WTC11 (cell line): ENCODE measurements around the gene MDGA2. TPM values are rescaled to one million over a fixed set of nuclear protein-coding genes. Genes with fewer than 3 reads are reported as not detected.

Experiments used
- ATAC-seq: fragments of 200-7000 bp; cut with Tn5 transposase; 2 replicates; pipeline ENCODE4 v1.10.0; 2021; ENCODE audit warnings: mild to moderate bottlenecking, moderate library complexity
- CTCF ChIA-PET: fragments of 300-600 bp; sonication (Branson Sonifier 250); formaldehyde crosslinking; loops from one replicate; lab custom pipeline; 2021; ENCODE audit warnings: antibody characterized with exemption; lab: Charles Lee
- POLR2A ChIA-PET: fragments of 350-600 bp; sonication (Branson Sonifier 250); formaldehyde crosslinking; loops from one replicate; lab custom pipeline; 2021; ENCODE audit warnings: antibody characterized with exemption; lab: Charles Lee
- DNase-seq: peaks from one replicate; pipeline ENCODE4 v3.0.0; 2021; ENCODE audit warnings: low spot score
- H3K27ac Mint-ChIP-seq: 2 replicates; pipeline ENCODE4 v1.8.0; 2021; ENCODE audit warnings: mixed read lengths
- H3K27me3 Mint-ChIP-seq: 2 replicates; pipeline ENCODE4 v1.8.0; 2021; ENCODE audit warnings: low read depth, mild to moderate bottlenecking, moderate library complexity, mixed read lengths
- H3K36me3 Mint-ChIP-seq: 2 replicates; pipeline ENCODE4 v1.8.0; 2021; ENCODE audit warnings: mixed read lengths
- H3K4me1 Mint-ChIP-seq: 2 replicates; pipeline ENCODE4 v1.8.0; 2022; ENCODE audit warnings: mixed read lengths
- H3K4me3 Mint-ChIP-seq: 2 replicates; pipeline ENCODE4 v1.8.0; 2021; ENCODE audit warnings: mild to moderate bottlenecking, moderate library complexity, mixed read lengths
- H3K9me3 Mint-ChIP-seq: 2 replicates; pipeline ENCODE4 v1.8.0; 2021; ENCODE audit warnings: mixed read lengths
- AFF4 ChIP-seq: sonication (generic); formaldehyde crosslinking; IDR thresholded peaks from 2 replicates; pipeline ENCODE4 v1.8.1; 2023; ENCODE audit warnings: mild to moderate bottlenecking, missing genetic modification reagents, borderline replicate concordance
- CREM ChIP-seq: sonication (generic); formaldehyde crosslinking; IDR thresholded peaks from 2 replicates; pipeline ENCODE4 v1.8.1; 2022; ENCODE audit warnings: mild to moderate bottlenecking, missing genetic modification reagents, moderate library complexity
- ELF4 ChIP-seq: sonication (generic); formaldehyde crosslinking; IDR thresholded peaks from 2 replicates; pipeline ENCODE4 v1.8.1; 2022; ENCODE audit warnings: low read depth, mild to moderate bottlenecking, moderate library complexity, missing genetic modification reagents
- ETV6 ChIP-seq: sonication (generic); formaldehyde crosslinking; IDR thresholded peaks from 2 replicates; pipeline ENCODE4 v1.8.1; 2022; ENCODE audit warnings: mild to moderate bottlenecking, missing genetic modification reagents
- FOXP1 ChIP-seq: sonication (generic); formaldehyde crosslinking; IDR thresholded peaks from 2 replicates; pipeline ENCODE4 v1.8.0; 2022; ENCODE audit warnings: missing genetic modification reagents, mild to moderate bottlenecking, moderate library complexity, borderline replicate concordance
- GTF2I ChIP-seq: fragments of 250-450 bp; sonication (Bioruptor Pico); conservative IDR thresholded peaks from 2 replicates; pipeline ENCODE4 v1.4.0; 2021; ENCODE audit warnings: mild to moderate bottlenecking
- SMAD3 ChIP-seq: sonication (generic); formaldehyde crosslinking; IDR thresholded peaks from 2 replicates; pipeline ENCODE4 v1.8.0; 2022; ENCODE audit warnings: missing genetic modification reagents, mild to moderate bottlenecking, borderline replicate concordance
- SMAD4 ChIP-seq: sonication (generic); formaldehyde crosslinking; IDR thresholded peaks from 2 replicates; pipeline ENCODE4 v1.8.0; 2022; ENCODE audit warnings: mild to moderate bottlenecking, missing genetic modification reagents
- SP1 ChIP-seq: sonication (generic); formaldehyde crosslinking; conservative IDR thresholded peaks from 2 replicates; pipeline ENCODE4 v1.8.1; 2022; ENCODE audit warnings: missing genetic modification reagents
- TEAD1 ChIP-seq: sonication (generic); formaldehyde crosslinking; IDR thresholded peaks from 2 replicates; pipeline ENCODE4 v1.8.0; 2022; ENCODE audit warnings: mild to moderate bottlenecking, missing genetic modification reagents
- ZNF317 ChIP-seq: sonication (generic); formaldehyde crosslinking; IDR thresholded peaks from 2 replicates; pipeline ENCODE4 v1.8.1; 2023; ENCODE audit warnings: low read depth, mild to moderate bottlenecking, moderate library complexity, missing genetic modification reagents, borderline replicate concordance
- ZNF396 ChIP-seq: fragments of 250-450 bp; sonication (Bioruptor Pico); IDR thresholded peaks from 2 replicates; pipeline ENCODE4 v1.8.0; 2021; ENCODE audit warnings: mild to moderate bottlenecking, moderate library complexity, borderline replicate concordance
- ZNF416 ChIP-seq: fragments of 250-450 bp; sonication (Bioruptor Pico); IDR thresholded peaks from 2 replicates; pipeline ENCODE4 v1.9.0; 2021; ENCODE audit warnings: mild to moderate bottlenecking, inconsistent platforms
- total RNA-seq: library from RNA; stranded (reverse); gene quantifications from 3 replicates; pipeline ENCODE4 v1.2.3, GENCODE V29; 2021
- TF ChIP-seq, protein P1 (sequence below): fragments of 250-450 bp; sonication (Bioruptor Pico); IDR thresholded peaks from 2 replicates; pipeline ENCODE4 v1.9.0; 2021; ENCODE audit warnings: moderate library complexity, mild to moderate bottlenecking, inconsistent platforms, borderline replicate concordance
- TF ChIP-seq, protein P2 (sequence below): sonication (generic); formaldehyde crosslinking; IDR thresholded peaks from 2 replicates; pipeline ENCODE4 v1.8.1; 2022; ENCODE audit warnings: mild to moderate bottlenecking, missing genetic modification reagents, moderate library complexity, borderline replicate concordance

The MDGA2 gene
- total RNA-seq, 1 experiment from 2014 or later, result 4.9 TPM

DNA sequence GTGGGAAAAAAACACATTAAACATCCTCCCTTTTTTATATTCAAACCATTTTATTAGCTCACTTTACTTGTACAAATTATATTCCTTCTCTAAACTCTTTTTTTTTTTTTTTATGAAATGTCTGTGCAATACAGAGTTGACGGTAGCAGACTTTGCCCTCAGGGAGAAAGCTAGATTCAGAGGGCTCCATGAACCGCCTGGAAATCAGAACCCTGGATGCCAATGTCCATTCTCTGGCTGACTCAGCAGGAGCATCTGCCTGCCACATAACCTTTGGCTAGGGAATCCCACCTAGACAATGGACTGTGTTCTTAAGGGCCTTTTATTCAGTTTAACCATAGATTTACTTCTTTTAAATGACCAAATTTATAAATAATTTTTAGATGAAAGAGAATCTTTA is 467.0 kb downstream of the MDGA2 start (continued):
- no peak for TF ChIP-seq AFF4 (CRISPR knock-in tag)
- TF ChIP-seq ZNF416 (CRISPR knock-in tag), result no peak
- TF ChIP-seq, protein P1, sequence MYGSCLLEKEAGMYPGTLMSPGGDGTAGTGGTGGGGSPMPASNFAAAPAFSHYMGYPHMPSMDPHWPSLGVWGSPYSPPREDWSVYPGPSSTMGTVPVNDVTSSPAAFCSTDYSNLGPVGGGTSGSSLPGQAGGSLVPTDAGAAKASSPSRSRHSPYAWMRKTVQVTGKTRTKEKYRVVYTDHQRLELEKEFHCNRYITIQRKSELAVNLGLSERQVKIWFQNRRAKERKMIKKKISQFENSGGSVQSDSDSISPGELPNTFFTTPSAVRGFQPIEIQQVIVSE, result no peak
- TF ChIP-seq, protein P2, sequence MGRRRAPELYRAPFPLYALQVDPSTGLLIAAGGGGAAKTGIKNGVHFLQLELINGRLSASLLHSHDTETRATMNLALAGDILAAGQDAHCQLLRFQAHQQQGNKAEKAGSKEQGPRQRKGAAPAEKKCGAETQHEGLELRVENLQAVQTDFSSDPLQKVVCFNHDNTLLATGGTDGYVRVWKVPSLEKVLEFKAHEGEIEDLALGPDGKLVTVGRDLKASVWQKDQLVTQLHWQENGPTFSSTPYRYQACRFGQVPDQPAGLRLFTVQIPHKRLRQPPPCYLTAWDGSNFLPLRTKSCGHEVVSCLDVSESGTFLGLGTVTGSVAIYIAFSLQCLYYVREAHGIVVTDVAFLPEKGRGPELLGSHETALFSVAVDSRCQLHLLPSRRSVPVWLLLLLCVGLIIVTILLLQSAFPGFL (CRISPR knock-in tag), result no peak
- no peak for TF ChIP-seq ZNF396
- TF ChIP-seq ZNF317, result no peak

DNA sequence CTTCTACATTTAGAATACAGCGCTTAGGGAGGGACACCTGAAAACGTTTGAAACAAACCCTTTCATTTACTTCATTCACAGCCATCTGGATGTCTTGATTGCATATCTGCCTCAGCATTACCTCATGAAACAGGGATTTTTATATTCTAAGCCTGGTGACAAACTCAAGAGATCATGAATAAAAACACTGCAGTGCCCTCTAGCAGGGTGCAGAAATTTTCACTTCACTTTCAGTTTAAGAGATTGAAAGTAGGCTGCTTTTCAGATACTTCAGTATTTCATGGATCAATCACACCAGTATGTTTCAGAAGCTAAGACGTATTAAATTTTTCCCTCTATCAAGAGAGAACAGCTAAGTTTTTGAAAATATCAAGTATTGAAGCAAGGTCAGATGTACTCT is 467.8 kb downstream of the MDGA2 start:
- H3K27me3 Mint-ChIP-seq, result no peaks in the 10 kb centered on the region
- no peak overlapping the region for H3K27ac Mint-ChIP-seq
- H3K36me3 Mint-ChIP-seq, result peaks cover 14% of the 10 kb centered on the region; the same call in 1 of the 2 replicates
- CTCF ChIA-PET, result no interaction called here
- no peak overlapping the region for H3K4me3 Mint-ChIP-seq
- H3K9me3 Mint-ChIP-seq, result peaks cover 34% of the 10 kb centered on the region
- POLR2A ChIA-PET, result no interaction called here
- TF ChIP-seq FOXP1 (no peak), CREM (CRISPR knock-in tag) (no peak)
- H3K4me1 Mint-ChIP-seq, result peaks cover 2% of the 10 kb centered on the region; the same call in 1 of the 2 replicates
- ATAC-seq, result no peak
- no peak for DNase-seq

DNA sequence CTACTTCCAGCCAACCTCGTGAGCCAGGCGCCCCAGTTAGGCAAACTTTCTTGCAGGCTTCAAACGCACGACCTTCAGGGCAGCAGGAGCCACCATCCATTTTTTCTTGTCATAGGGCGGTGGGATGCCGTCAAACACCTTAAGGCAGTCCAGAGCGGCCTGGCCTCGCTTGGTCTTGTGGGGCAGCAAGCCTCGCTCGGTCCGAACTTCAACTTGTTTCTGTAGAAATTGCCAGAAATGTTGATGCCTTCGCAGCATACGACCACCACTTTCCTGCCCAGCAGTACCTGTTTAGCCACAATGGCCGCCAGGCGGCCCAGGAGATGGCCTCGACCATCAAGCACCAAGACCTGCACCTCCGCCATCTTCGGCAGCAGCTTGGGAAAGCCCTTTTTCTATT is 474.7 kb downstream of the MDGA2 start:
- CTCF ChIA-PET, result no interaction called here
- H3K36me3 Mint-ChIP-seq, result peaks cover 24% of the 10 kb centered on the region

GRCh38 chr14:47195582-47195981 is 479.8 kb downstream of the MDGA2 start:
- Mint-ChIP-seq H3K9me3 (peaks cover 12% of the 10 kb centered on the region), H3K4me3 (no peak overlapping the region), H3K27me3 (no peaks in the 10 kb centered on the region), H3K4me1 (peaks cover 5% of the 10 kb centered on the region), H3K27ac (no peak overlapping the region), H3K36me3 (peaks cover 6% of the 10 kb centered on the region; the same call in 1 of the 2 replicates)
- DNase-seq, result no peak
- no peak for ATAC-seq
- CTCF ChIA-PET, result interaction anchor here (0.6 kb wide), 1 partner anchor 278 kb away, joined by 5 read pairs; no protein-coding TSS in a partner anchor
- no peak for TF ChIP-seq ETV6
- POLR2A ChIA-PET, result no interaction called here

More for the DNA sequence above, 474.7 kb downstream of the MDGA2 start:
- TF ChIP-seq CREM (CRISPR knock-in tag), result no peak
- TF ChIP-seq ELF4 (CRISPR knock-in tag), result no peak
- no peak for TF ChIP-seq SMAD4 (CRISPR knock-in tag)
- TF ChIP-seq GTF2I (CRISPR knock-in tag), result no peak
- TF ChIP-seq ZNF416 (CRISPR knock-in tag), result no peak
- TF ChIP-seq SP1, result no peak
- no peak for TF ChIP-seq TEAD1 (CRISPR knock-in tag)
- TF ChIP-seq SMAD3 (CRISPR knock-in tag), result no peak
- peaks cover 37% of the 10 kb centered on the region for H3K9me3 Mint-ChIP-seq
- H3K4me3 Mint-ChIP-seq, result no peak overlapping the region
- POLR2A ChIA-PET, result no interaction called here
- 0 out of 2 replicates have a peak, but pooled peaks cover 3% of the 10 kb centered on the region for H3K4me1 Mint-ChIP-seq
- no peak overlapping the region for H3K27ac Mint-ChIP-seq
- no peak for ATAC-seq
- DNase-seq, result no peak
- no peaks in the 10 kb centered on the region; the same call in 1 of the 2 replicates for H3K27me3 Mint-ChIP-seq
